Measurements from ENCODE around the gene BDH2.

GRCh38 chr4:103111598-103111997, 12.0 kb upstream of the BDH2 start:
- TF ChIP-seq POLR2A (IDR thresholded peaks at IDR 0.05; ENCODE audit: low read depth, low read length) (no peak), TAF1 (IDR thresholded peaks at IDR 0.05; ENCODE audit: borderline replicate concordance, low read depth, low read length) (no peak), POLR2AphosphoS5 (IDR thresholded peaks at IDR 0.05; ENCODE audit: low read depth, low read length) (no peak)

Measured in GM12892 (cell line).